ENCODE results near the gene SPTBN4.

The SPTBN4 gene

DNA sequence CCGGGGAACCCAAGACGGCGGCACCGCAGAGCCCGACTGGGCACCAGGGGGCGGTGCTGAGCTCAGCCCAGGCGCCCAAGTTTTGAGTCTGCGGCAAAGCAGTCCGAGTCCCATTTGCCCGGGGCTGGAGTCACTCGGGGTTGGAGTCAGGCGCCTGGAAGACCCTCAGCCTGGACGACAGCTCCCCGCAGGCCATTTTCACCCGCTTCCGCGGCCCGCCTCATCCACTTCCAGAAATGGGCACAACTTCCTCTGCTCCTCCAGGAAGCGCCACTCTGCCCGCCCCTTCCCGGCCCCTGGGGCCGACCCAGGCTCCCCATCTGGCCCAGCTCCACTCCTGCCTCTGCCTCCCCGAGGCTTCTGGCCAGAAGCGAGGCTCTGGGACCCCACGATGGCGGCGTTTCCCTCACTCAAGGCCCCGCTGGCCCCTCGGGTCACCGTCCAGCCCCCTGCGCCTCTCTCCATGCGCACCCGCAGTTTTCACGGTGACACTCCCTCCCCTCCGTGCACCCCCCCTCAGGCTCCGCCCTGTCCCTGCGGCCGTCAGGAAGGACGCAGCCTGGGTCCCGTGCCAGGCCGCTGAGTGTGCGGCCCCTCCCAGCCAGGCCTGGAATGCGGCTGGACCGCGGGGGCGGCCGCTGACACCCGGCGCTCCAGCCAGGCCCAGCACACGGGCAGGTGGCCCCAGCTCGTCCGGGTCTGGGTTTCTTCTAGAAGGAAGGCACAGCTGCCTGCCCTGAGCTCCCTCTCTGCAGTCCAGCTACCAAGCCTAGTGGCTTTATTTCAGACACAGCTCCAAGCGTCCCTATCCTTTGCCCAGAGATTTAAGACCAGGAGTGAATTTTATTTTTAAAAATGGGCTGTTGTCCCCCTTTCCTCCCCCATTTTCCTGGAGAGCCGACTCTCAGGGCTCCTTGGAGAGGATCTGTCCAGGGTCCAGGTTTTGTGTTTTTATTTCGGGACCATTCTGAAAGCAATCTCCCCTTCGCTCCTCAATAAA is 45.7 kb upstream of the SPTBN4 start:
- in situ Hi-C loops (cut with MboI; ENCODE audit: low pct_unique_long_range_greater_than_20kb, low sequenced_read_pairs, unreplicated experiment), result no loop called here
- TF ChIP-seq, protein P1, sequence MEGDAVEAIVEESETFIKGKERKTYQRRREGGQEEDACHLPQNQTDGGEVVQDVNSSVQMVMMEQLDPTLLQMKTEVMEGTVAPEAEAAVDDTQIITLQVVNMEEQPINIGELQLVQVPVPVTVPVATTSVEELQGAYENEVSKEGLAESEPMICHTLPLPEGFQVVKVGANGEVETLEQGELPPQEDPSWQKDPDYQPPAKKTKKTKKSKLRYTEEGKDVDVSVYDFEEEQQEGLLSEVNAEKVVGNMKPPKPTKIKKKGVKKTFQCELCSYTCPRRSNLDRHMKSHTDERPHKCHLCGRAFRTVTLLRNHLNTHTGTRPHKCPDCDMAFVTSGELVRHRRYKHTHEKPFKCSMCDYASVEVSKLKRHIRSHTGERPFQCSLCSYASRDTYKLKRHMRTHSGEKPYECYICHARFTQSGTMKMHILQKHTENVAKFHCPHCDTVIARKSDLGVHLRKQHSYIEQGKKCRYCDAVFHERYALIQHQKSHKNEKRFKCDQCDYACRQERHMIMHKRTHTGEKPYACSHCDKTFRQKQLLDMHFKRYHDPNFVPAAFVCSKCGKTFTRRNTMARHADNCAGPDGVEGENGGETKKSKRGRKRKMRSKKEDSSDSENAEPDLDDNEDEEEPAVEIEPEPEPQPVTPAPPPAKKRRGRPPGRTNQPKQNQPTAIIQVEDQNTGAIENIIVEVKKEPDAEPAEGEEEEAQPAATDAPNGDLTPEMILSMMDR (IDR thresholded peaks at IDR 0.05; ENCODE audit: extremely low read depth, insufficient read depth, missing control alignments), result peak; percentile 89
- peak; percentile 80 for DNase-seq (ENCODE audit: low spot score)

DNA sequence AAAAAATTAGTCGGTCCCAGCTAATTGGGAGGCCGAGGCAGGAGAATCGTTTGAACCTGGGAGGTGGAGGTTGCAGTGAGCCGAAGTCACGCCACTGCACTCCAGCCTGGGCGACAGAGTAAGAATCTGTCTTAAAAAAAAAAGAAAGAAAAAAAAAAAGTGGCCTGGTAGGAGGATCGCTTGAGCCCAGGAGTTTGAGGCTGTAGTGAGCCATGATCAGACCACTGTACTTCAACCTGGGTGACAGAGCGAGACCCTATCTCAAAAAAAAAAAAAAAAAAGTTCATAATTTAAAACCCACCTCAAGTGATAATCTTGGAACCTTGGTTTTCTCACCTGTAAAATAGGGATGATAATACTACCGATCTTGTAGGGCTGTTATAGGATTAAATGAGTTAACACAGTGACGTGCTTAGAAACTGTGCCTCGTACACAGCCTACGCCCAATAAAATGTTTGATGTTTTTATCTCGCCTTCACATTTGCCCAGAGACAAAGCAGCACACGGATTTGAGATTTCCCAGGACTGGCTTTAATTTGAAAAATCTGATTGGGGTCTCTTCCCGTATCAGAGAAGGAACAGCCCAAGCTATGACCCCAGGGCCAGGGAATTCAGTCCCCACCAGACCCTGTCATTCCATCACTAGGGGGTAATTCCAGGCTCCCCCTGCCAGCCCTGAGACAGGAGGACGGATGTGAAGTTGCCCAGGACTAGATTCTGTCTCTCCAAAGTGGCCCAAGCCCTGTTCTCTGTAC is 44.6 kb upstream of the SPTBN4 start:
- in situ Hi-C loops (cut with MboI; ENCODE audit: low pct_unique_long_range_greater_than_20kb, low sequenced_read_pairs, unreplicated experiment), result no loop called here
- TF ChIP-seq, protein P1 (IDR thresholded peaks at IDR 0.05; ENCODE audit: extremely low read depth, insufficient read depth, missing control alignments), result no peak
- DNase-seq (ENCODE audit: low spot score), result no peak

DNA sequence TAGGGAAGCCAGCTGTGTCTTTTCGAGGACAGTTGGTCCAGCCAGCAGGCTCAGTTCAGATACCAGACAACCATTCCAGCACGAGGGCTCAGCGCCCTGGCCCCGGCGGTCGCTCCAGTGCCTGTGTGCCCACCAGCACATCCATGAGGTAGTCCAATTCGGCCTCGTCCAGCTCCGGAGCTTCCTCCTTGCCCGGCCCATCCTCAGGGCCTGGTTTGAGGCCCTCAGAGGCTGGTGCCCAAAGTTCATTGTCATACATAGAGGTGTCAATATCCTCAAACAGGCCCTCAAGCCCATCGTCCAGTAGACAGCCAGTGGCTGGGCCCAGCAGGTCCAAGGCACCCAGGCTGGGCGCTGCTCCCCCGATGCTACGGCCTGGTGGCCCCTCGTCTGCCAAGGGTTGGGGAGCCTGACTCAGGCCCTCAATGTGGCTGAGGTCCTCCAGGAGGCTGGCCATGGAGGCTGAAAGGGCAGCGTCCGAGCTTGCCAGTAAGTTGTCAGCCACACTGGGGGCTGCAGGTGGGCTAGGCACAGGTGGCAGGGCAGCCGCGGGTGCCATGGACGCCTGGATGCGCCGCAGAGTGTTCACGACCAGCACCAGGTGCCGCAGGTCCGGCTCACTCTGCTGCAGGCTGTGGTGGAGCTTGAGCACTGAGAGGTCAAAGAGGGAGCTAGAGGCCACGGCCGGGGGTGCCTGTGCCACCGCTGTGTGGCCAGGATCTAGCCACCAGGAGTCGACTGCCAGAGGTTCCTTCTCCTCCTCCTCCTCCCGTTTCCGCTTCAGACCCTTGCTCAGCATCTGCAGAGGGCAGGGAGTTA is 43.8 kb upstream of the SPTBN4 start:
- no peak for DNase-seq (ENCODE audit: low spot score)
- in situ Hi-C loops (cut with MboI; ENCODE audit: low pct_unique_long_range_greater_than_20kb, low sequenced_read_pairs, unreplicated experiment), result no loop called here
- TF ChIP-seq, protein P1 (IDR thresholded peaks at IDR 0.05; ENCODE audit: extremely low read depth, insufficient read depth, missing control alignments), result no peak

DNA sequence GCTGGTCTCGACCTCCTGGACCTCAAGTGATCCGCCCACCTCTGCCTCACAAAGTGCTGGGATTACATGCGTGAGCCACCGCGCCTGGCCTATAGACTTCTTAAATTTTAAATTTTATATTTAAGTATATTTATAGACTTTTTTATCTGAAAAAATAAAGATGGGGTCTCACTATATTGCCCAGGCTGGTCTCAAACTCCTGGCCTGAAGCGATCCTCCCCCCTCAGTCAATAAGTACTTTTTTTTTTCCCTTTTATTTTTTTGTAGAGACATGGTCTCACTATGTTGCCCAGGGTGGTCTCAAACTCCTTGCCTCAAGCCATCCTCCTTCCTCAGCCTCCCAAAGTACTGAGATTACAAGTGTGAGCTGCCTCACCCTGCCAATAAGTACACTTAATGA is 42.9 kb upstream of the SPTBN4 start:
- no peak for DNase-seq (ENCODE audit: low spot score)
- in situ Hi-C loops (cut with MboI; ENCODE audit: low pct_unique_long_range_greater_than_20kb, low sequenced_read_pairs, unreplicated experiment), result no loop called here
- TF ChIP-seq, protein P1 (IDR thresholded peaks at IDR 0.05; ENCODE audit: extremely low read depth, insufficient read depth, missing control alignments), result peak; percentile 1

DNA sequence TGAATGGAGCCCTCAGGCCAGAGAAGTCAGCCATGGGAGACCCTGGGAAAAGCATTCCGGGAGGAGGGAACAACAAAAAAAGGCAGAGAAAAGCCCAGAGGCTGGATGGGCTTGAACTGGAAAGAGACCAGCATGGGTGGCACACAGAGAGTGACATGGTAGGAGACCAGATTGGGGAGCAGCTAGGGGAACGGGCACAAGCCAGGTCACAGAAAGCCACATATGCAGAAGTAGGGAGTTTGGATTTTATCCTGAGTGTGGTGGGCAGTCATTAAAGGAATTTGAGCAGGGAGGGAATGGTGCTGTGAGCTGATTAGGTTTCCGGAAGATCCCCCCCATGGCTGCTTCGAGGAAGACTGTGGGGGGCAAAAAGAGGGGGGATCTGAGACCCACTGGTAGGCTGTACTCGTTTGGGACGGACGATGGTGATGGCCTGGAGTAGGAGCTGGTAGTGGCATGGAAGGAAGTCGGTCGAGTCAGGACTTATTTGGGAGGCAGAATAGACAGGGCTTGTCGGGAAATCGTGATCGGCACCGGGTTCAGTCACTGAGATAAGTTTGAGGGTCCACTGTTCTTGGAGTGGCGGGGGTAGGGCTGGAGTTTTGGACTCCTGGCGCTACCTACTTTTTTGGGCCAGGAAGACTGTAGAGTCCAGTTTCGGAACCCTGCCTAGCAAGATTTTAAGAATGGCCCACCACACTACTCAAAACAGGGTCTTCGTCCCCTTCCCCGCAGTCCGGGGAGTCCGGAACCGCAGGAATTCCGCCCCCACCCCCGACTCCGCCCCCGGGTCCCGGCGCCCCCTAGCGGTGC is 42.0 kb upstream of the SPTBN4 start:
- in situ Hi-C loops (cut with MboI; ENCODE audit: low pct_unique_long_range_greater_than_20kb, low sequenced_read_pairs, unreplicated experiment), result no loop called here
- TF ChIP-seq, protein P1 (IDR thresholded peaks at IDR 0.05; ENCODE audit: extremely low read depth, insufficient read depth, missing control alignments), result no peak
- DNase-seq (ENCODE audit: low spot score), result no peak
